ENCODE measurements around the gene MYOZ1.

DNA sequence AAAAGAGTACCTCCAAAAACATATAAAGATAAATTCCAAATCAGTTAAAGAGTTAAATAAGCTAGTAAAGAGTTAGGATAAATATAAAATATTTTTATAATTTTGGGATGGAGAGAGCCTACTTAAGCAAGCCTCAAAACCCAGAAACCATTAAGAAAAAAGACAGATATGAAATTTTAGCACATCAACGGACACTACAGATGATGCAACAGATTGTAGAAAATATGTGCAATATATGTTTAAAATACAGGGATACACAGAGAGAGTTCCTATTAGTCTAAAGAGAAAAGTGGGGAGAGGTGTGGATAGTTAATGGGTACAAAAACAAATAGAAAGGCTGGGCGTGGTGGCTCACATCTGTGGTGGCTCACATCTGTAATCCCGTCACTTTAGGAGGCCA lies 26.6 kb downstream of the MYOZ1 start:
- no peak for TF ChIP-seq POLR2A (IDR thresholded peaks at IDR 0.05)
- TF ChIP-seq, protein P1, sequence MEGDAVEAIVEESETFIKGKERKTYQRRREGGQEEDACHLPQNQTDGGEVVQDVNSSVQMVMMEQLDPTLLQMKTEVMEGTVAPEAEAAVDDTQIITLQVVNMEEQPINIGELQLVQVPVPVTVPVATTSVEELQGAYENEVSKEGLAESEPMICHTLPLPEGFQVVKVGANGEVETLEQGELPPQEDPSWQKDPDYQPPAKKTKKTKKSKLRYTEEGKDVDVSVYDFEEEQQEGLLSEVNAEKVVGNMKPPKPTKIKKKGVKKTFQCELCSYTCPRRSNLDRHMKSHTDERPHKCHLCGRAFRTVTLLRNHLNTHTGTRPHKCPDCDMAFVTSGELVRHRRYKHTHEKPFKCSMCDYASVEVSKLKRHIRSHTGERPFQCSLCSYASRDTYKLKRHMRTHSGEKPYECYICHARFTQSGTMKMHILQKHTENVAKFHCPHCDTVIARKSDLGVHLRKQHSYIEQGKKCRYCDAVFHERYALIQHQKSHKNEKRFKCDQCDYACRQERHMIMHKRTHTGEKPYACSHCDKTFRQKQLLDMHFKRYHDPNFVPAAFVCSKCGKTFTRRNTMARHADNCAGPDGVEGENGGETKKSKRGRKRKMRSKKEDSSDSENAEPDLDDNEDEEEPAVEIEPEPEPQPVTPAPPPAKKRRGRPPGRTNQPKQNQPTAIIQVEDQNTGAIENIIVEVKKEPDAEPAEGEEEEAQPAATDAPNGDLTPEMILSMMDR (IDR thresholded peaks at IDR 0.05 in 4 of 5, conservative IDR thresholded peaks at IDR 0.05 in 1 of 5): no peak
